Ectodermal cell (in vitro differentiated cells): ENCODE measurements around the gene CCDC188.

ENCODE experiments used
- H3K27ac ChIP-seq: 2 replicates; pipeline ENCODE4 v1.7.0; 2013; ENCODE audit warnings: mild to moderate bottlenecking, low read depth, low read length; ENCODE audit not compliant: insufficient read depth, poor library complexity, severe bottlenecking
- H3K27me3 ChIP-seq: 2 replicates; pipeline ENCODE4 v1.7.0; 2013; ENCODE audit warnings: mild to moderate bottlenecking, low read length; ENCODE audit not compliant: insufficient read depth, control insufficient read depth, poor library complexity, severe bottlenecking
- H3K36me3 ChIP-seq: one replicate; pipeline ENCODE4 v1.7.0; 2013; ENCODE audit warnings: low read length; ENCODE audit not compliant: control insufficient read depth, insufficient read depth
- H3K4me1 ChIP-seq: one replicate; pipeline ENCODE4 v1.7.0; 2013; ENCODE audit warnings: low read length; ENCODE audit not compliant: control insufficient read depth, insufficient read depth
- H3K4me3 ChIP-seq: 2 replicates; pipeline ENCODE4 v1.7.0; 2013; ENCODE audit warnings: low read depth, low read length, control low read depth; ENCODE audit not compliant: insufficient read depth
- H3K9me3 ChIP-seq: 2 replicates; pipeline ENCODE4 v1.7.0; 2013; ENCODE audit warnings: mild to moderate bottlenecking, low read length, moderate library complexity; ENCODE audit not compliant: control insufficient read depth
- WGBS, 2 experiments: methylation state at CpG; one replicate each; pipeline ENCODE4 v1.1.7; 2013; ENCODE audit warnings: missing lambda C conversion rate in 2 of 2; 5-methylcytosine and 5-hydroxymethylcytosine counted together

The CCDC188 gene

GRCh38 chr22:20128902-20129746, 21.7 kb downstream of the CCDC188 start:
- Histone ChIP-seq H3K9me3 (no peaks in the 10 kb centered on the region), H3K27ac (no peak overlapping the region), H3K36me3 (peaks cover 26% of the 10 kb centered on the region), H3K4me1 (no peaks in the 10 kb centered on the region), H3K4me3 (no peak overlapping the region), H3K27me3 (no peaks in the 10 kb centered on the region)
- 74% methylated on average over 18 of the region's 18 CpGs for WGBS, 2 experiments

GRCh38 chr22:20128619-20128901, 22.3 kb downstream of the CCDC188 start:
- H3K4me1 ChIP-seq: no peaks in the 10 kb centered on the region
- 88 to 93% methylated on average over 2 of the region's 2 CpGs for WGBS, 2 experiments
- peaks cover 32% of the 10 kb centered on the region for H3K36me3 ChIP-seq
- H3K27ac ChIP-seq: no peak overlapping the region
- no peaks in the 10 kb centered on the region for H3K27me3 ChIP-seq
- no peaks in the 10 kb centered on the region for H3K9me3 ChIP-seq
- H3K4me3 ChIP-seq: no peak overlapping the region

- no peaks in the 10 kb centered on the region for H3K4me1 ChIP-seq
- WGBS, 2 experiments: 89 to 92% methylated on average over 17 of the region's 17 CpGs
- no peaks in the 10 kb centered on the region for H3K27me3 ChIP-seq
- H3K9me3 ChIP-seq: no peaks in the 10 kb centered on the region
- no peak overlapping the region for H3K4me3 ChIP-seq
- H3K27ac ChIP-seq: peak overlapping the region; percentile 26
- H3K36me3 ChIP-seq: peaks cover 33% of the 10 kb centered on the region
Measured at GRCh38 chr22:20127869-20128618, 22.8 kb downstream of the CCDC188 start.

GRCh38 chr22:20127318-20127868, 23.5 kb downstream of the CCDC188 start:
- no peak overlapping the region for H3K27ac ChIP-seq
- 96 to 97% methylated on average over 15 of the region's 15 CpGs for WGBS, 2 experiments
- peaks cover 33% of the 10 kb centered on the region for H3K36me3 ChIP-seq

GRCh38 chr22:20126284-20127029, 24.4 kb downstream of the CCDC188 start:
- Histone ChIP-seq H3K27ac (no peak overlapping the region), H3K27me3 (no peaks in the 10 kb centered on the region), H3K4me1 (no peaks in the 10 kb centered on the region), H3K36me3 (peaks cover 43% of the 10 kb centered on the region), H3K9me3 (no peaks in the 10 kb centered on the region), H3K4me3 (no peak overlapping the region)
- WGBS, 2 experiments: 95 to 96% methylated on average over 19 of the region's 19 CpGs

More at GRCh38 chr22:20127318-20127868, 23.5 kb downstream of the CCDC188 start:
- H3K9me3 ChIP-seq: no peaks in the 10 kb centered on the region
- no peaks in the 10 kb centered on the region for H3K27me3 ChIP-seq
- H3K4me3 ChIP-seq: no peak overlapping the region
- H3K4me1 ChIP-seq: no peaks in the 10 kb centered on the region

GRCh38 chr22:20125201-20126174, 25.4 kb downstream of the CCDC188 start:
- Histone ChIP-seq H3K9me3 (no peaks in the 10 kb centered on the region), H3K27me3 (no peaks in the 10 kb centered on the region), H3K27ac (no peak overlapping the region), H3K36me3 (peaks cover 52% of the 10 kb centered on the region), H3K4me1 (no peaks in the 10 kb centered on the region), H3K4me3 (no peak overlapping the region)
- WGBS, 2 experiments: 96 to 97% methylated on average over 32 of the region's 32 CpGs

- peaks cover 63% of the 10 kb centered on the region for H3K36me3 ChIP-seq
- no peak overlapping the region for H3K4me3 ChIP-seq
- 95 to 97% methylated on average over 11 of the region's 11 CpGs for WGBS, 2 experiments
- no peaks in the 10 kb centered on the region for H3K9me3 ChIP-seq
- peaks cover 5% of the 10 kb centered on the region for H3K4me1 ChIP-seq
- H3K27ac ChIP-seq: no peak overlapping the region
- no peaks in the 10 kb centered on the region for H3K27me3 ChIP-seq
Measured at GRCh38 chr22:20124083-20124787, 26.6 kb downstream of the CCDC188 start.

- no peaks in the 10 kb centered on the region for H3K9me3 ChIP-seq
- H3K4me1 ChIP-seq: peaks cover 12% of the 10 kb centered on the region
- no peaks in the 10 kb centered on the region for H3K27me3 ChIP-seq
- 97% methylated on average over 13 of the region's 13 CpGs for WGBS, 2 experiments
- H3K27ac ChIP-seq: no peak overlapping the region
- H3K4me3 ChIP-seq: no peak overlapping the region
- H3K36me3 ChIP-seq: peaks cover 65% of the 10 kb centered on the region
Measured at GRCh38 chr22:20123366-20124082, 27.3 kb downstream of the CCDC188 start.
